Coronary artery (tissue), 2 donors: Measurements from ENCODE around the gene GNB3.

ENCODE experiments used
- DNase-seq: peaks from one replicate; pipeline ENCODE4 v3.0.0-alpha.2; 2017; ENCODE audit warnings: low spot score
- H3K27ac ChIP-seq, 2 donors: fragments of 200-600 bp; sonication (generic); one replicate each; pipeline ENCODE4 v1.5.1; 2016 to 2019
- H3K4me3 ChIP-seq: fragments of 200-600 bp; sonication (generic); 2 replicates; pipeline ENCODE4 v1.5.1; 2016; ENCODE audit warnings: mild to moderate bottlenecking, moderate library complexity
- CTCF ChIP-seq: fragments of 200-600 bp; sonication (generic); IDR thresholded peaks from one replicate; pipeline ENCODE4 v1.5.1; 2019; ENCODE audit warnings: antibody characterized with exemption

GNB3 gene

GRCh38 chr12:6838854-6839253 is 1.9 kb upstream of the GNB3 start:
- DNase-seq = no peak
- TF ChIP-seq CTCF = no peak
- Histone ChIP-seq H3K4me3 (no peak overlapping the region), H3K27ac (no peak overlapping the region)

- Histone ChIP-seq H3K27ac (no peak overlapping the region), H3K4me3 (no peak overlapping the region)
- DNase-seq = no peak
- no peak for TF ChIP-seq CTCF
These were observed 1.1 kb upstream of the GNB3 start for GRCh38 chr12:6839482-6840201.

DNA sequence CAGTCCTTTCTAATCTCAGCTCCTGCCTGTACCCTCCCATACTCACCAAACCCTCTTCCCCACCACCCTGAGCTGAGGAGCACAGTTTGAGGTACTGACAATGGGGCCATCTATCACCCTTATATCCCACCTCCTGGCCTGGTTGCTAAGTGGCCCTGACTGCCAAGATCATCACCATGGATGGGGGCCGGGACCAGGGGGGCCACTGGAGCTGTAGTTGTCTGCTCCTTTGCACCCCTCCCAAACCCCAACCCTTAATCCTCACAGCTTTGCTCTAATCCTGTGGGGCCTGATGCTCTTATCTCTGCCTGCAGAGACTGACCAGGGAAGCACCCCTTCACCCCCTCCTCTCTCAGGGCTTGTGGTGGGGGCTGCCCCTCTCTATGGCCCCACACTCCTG is 395 bp upstream of the GNB3 start:
- H3K27ac ChIP-seq = no peak overlapping the region
- no peak for TF ChIP-seq CTCF
- H3K4me3 ChIP-seq = no peak overlapping the region
- no peak for DNase-seq

DNA sequence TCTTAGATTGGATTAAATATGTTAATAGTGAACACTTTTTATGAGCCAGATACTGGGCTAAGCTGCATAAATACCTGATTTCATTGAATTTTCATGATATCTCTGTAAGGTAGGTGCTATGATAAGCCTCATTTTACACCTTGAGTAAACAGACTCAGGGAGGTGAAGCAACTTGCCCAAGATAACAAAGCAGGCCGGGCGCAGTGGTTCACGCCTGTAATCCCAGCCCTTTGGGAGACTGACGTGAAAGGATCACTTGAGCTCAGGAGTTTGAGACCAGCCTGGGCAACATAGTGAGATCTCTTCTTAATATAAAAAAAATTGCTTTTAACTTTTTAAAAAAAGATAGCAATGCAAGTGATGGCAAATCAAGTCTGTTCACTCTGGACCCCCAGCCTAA is 1.4 kb downstream of the GNB3 start:
- Histone ChIP-seq H3K4me3 (no peak overlapping the region), H3K27ac (no peak overlapping the region)
- no peak for DNase-seq
- no peak for TF ChIP-seq CTCF

DNA sequence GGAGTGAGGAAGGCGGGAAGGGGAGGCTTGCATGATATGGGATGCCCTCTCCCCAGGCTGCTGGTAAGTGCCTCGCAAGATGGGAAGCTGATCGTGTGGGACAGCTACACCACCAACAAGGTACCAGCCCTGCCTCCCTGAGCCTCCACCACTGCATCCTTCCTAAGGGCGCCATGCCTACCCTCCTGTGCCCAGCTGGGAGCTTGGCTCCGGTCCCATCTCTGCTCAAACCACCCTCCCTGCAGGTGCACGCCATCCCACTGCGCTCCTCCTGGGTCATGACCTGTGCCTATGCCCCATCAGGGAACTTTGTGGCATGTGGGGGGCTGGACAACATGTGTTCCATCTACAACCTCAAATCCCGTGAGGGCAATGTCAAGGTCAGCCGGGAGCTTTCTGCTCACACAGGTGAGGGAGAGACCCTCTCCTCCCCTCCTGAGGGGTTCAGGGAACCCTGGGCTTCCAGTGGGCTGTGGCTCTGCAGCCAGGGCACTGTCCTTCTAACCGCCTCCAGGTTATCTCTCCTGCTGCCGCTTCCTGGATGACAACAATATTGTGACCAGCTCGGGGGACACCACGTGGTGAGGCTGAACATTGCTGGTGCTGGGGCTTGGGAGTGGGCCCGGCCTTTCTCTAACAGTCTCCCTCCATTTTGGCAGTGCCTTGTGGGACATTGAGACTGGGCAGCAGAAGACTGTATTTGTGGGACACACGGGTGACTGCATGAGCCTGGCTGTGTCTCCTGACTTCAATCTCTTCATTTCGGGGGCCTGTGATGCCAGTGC is 2.6 kb downstream of the GNB3 start:
- no peak for DNase-seq
- no peak for TF ChIP-seq CTCF
- no peak overlapping the region for H3K4me3 ChIP-seq
- no peak overlapping the region for H3K27ac ChIP-seq

GRCh38 chr12:6845395-6845794 is 4.7 kb downstream of the GNB3 start:
- TF ChIP-seq CTCF = no peak
- Histone ChIP-seq H3K4me3 (no peak overlapping the region), H3K27ac (no peak overlapping the region)
- no peak for DNase-seq

DNA sequence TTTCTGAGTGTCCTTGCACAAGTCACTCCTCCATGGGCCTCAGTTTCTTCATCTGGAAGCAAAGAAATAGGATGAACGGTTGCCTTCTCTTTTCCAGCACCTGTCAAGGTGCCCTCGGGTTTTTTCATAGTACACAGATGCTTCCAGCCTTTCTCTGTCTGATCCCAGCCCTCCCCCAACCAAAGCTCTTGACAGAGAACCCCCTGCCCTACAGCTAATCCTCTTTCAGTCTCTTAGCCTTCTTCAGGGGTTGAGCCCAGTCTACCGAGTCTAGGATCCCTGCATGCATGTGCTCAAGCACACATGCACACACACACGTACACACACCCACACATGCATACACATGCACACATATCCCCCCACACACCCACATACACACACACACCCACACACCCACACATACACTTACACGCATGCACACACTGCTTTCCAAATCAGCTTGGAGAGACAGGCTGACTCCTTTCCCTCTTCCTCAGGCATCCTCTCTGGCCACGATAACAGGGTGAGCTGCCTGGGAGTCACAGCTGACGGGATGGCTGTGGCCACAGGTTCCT is 5.7 kb downstream of the GNB3 start:
- no peak overlapping the region for H3K4me3 ChIP-seq
- TF ChIP-seq CTCF = no peak
- no peak overlapping the region for H3K27ac ChIP-seq
- DNase-seq = no peak
